Stimulated activated naive CD4-positive, alpha-beta T cell (primary cell): ENCODE measurements around the gene CHRNA10.

Source experiments
- DNase-seq, 6 experiments: peaks; one replicate each; lab custom pipeline; 2025; lab: John Stamatoyannopoulos, UW

The CHRNA10 gene

DNA sequence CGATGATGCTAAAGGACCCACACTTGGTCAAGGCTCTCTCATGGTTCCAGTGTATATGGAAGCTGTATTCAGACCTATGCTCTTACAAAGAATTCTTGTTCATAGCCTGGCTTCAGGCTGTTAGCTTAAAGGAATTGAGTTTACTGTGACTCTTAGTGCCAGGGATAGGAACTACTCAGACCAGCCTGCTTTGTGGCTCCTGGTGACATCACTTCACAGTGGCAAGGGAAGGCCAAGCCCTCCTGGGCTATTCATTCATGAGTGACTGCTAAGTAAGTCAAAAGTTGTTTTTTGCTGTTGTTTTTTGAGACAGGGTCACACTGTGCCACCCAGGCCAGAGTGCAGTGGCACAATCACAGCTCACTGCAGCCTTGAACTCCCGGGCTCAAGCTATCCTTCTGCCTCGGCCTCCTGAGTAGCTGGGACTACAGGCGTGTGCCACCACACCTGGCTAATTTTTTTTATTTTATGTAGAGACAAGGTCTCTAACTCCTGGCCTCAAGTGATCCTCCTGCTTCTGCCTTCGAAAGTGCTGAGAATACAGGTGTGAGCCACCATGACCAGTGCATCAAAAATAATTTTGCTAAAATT lies 39.0 kb downstream of the CHRNA10 start:
- no peak for DNase-seq

DNA sequence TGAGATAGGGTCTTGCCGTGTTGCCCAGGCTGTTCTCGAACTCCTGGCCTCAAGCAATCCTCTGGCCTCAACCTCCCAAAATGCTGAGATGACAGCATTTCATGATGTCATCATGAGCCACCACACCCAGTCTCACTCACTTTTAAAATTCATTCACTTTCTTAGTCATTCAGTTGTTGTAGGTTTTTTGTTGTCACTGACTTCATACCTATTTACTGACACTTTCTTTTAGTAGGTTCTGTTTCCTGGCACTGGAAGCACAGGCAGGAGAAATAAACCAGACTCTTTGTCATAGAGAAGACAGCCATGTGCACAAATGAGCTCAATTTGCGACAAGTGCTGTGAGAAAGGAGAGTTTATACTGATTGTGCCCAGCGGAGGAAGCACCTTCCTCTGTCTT lies 39.9 kb downstream of the CHRNA10 start:
- no peak for DNase-seq

DNA sequence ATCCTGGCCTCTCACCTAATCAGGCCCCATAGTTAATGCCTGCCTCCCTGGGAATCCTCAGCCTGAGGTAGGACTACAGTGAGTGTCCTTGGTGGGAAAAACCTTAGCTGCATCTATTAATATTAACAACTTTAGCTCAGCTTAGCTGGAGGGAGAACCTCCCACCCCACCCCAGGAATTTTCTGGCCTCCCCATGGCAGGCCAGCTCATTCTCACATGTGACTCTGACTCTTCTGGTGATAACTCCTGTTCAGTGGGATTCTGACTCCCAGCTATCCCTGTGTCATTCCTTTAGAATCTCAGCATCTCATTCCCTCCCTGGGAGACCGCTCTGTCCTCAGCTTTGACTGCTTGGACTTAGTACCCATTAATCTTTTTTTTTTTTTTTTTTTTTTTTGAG lies 43.9 kb downstream of the CHRNA10 start:
- DNase-seq = no peak

DNA sequence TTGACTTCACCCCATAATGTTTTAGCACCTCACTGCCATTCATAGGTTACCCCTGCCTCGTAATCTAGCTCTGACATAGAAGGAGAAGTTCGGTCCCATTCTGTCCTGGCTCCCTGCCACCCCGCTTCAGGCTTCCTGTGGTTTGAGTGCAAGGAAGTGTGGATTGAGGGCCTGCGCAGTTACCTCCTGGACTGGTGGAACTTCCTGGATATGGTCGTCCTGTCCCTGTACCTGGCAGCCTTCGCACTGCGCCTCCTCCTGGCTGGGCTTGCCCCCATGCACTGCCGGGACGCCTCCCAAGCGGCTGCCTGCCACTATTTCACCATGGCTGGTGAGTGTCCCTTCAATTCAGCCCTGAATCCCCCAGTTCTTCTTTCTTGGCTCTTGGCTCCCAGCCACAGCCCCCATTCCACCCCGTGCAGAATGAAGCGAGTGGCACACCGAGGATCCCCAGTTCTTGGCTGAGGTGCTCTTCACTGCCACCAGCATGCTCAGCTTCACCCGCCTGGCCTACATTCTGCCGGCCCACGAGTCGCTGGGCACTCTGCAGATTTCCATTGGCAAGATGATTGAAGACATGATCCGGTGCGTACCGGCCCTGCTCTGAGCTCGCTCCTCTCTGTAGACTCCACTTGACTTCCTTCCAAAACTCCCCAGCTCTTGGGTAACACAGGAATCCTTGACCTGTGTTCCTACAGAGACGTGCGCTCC lies 44.8 kb downstream of the CHRNA10 start:
- no peak for DNase-seq

DNA sequence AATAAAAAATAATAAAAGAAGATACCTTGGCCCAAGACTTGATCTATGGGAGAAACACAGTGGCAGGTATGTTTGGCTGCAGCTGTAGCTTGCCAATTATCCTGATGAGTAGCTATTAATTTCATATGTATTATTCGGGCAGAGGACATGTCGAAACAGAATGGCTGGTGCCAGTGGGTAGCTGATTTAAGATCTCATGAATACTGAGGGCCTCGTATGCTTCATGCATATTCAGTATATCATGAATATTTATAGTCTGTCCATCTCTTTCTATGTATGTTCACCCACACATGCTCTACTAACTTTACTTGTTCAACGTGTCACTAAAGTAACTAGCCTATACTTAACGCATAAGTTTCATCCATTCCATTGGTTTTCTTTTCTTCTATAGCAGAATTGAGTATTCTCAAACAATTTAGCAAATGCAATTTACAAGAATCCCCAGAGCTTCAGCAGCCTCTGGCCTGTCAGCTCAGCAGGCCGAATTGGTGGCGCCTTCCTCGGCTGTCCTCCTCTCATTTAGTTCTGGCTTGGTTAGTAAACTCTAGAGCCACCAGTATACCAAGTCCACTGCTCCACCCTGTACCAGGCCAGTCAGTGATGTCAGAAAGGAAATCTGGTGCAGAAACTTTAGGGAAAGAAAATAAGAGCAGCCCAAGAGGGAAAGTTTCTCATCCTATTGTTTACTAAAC lies 47.3 kb downstream of the CHRNA10 start:
- no peak for DNase-seq

DNA sequence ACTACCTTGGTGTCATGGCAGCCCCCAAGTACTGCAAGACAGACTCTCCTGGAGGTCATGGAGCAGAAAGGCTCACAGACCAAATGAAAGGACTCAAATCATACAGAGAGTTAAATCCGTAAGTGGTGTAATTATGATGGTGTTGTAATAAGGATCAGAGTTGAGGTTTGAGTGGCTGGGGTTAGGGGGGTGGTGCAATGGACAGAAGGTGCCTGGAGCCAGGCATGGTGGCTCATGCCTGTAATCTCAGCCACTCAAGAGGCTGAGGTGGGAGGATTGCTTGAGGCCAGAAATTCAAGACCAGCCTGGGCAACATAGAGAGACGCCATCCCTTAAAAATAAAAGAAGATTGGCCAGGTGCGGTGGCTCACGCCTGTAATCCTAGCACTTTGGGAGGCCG lies 48.1 kb downstream of the CHRNA10 start:
- no peak for DNase-seq

DNA sequence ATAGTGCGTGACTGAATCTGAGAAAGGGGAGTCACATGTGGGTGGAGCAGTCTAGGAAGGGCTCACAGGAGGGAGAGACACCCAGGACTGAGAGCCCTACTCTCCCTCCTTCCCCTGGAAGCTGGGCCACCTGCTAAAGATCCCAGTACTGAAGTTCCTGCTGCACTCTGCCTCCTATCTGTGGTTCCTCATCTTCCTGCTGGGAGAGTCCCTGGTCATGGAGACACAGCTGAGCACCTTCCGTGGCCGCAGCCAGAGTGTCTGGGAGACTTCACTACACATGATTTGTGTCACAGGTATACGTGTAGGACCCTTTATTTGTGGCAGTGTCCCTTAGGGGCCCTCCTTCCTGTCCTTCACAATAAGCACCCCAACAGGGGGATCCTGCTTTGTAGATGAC lies 48.7 kb downstream of the CHRNA10 start:
- DNase-seq = no peak

DNA sequence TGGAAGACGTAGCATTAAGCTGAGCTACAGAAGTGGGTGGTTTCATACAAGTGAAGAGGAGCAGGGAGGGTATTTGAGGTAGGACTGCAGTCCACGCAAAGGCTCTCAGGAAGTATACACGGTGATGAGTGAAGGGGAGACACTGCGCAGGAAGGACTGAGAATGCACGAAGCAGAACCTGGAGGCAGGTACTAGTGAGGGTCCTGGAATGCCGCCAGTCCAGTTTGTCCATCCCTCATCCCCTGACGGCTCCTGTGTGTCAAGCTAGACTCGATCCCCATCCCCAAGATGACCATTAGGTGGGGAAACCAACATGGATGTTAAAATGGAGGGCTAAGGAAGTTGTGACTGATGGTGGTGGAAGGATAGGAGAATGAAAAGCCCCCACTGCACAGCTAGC lies 53.2 kb downstream of the CHRNA10 start:
- DNase-seq = no peak

DNA sequence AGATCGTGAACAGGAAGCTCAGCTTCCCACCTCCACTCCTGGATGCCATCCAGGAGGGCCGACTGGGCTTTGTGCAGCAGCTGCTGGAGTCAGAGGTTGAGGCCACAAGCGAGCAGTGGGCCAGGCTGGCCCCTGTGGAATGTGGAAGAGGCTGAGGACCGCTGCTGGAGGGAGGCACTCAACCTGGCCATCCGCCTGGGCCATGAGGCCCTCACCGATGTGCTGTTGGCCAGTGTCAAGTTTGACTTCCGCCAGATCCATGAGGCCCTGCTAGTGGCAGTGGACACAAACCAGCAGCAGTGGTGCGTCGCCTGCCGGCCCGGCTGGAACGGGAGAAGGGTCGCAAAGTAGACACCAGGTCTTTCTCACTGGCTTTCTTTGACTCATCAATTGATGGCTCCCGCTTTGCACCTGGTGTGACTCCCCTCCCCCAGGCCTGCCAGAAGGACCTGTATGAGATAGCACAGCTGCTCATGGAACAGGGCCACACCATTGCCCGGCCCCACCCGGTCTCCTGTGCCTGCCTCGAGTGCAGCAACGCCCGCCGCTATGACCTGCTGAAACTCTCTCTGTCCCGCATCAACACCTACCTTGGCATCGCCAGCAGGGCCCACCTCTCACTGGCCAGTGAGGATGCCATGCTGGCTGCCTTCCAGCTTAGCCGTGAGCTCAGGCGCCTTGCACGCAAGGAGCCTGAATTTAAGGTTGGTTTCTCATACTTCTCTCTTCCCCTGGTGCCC lies 54.3 kb downstream of the CHRNA10 start:
- no peak for DNase-seq

DNA sequence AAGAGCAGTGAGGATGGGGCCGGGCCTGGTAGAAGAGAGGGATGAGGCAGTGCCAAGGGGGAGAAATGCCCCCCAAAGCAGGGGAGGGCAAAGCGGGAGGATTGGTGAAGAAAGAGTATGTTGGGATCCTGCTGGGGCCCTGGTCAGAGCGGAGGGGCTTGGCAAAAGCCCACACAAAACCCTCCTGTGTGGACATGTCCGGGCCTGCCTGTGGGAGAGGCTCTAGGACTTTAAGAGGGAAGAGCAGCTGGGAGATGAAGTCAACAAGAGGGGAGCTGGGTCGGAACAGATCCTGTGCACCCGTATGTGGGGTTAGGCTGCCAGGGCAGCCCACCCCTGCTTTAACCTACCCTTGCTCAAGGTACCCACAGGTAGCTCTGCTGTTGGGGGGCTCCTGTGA lies 55.2 kb downstream of the CHRNA10 start:
- no peak for DNase-seq
